CD4-positive, CD25-positive, alpha-beta regulatory T cell (primary cell): ENCODE results near the gene MACROD2. TPM values are rescaled to one million over a fixed set of nuclear protein-coding genes. Genes with fewer than 3 reads are reported as not detected.
"Not testable (repeated sequence)": the region's sequence is repeated elsewhere in the genome, so short reads cannot be mapped to it uniquely, and the experiment has no call there.

Source experiments
- ATAC-seq, 2 donors: fragments of 150-1000 bp; cut with Tn5 transposase; one replicate each; pipeline ENCODE4 v1.10.0; 2021; ENCODE audit warnings: low read depth in 2 of 2, moderate number of reproducible peaks in 2 of 2, moderate library complexity in 1 of 2
- DNase-seq, 3 donors: peaks; one replicate each; pipeline versions ENCODE4 v3.0.0 to v3.0.0-alpha.2; 2012 to 2022; ENCODE audit warnings: mixed read lengths in 1 of 3
- H3K27ac ChIP-seq: one replicate; pipeline ENCODE4 v1.7.0; 2013; ENCODE audit warnings: mild to moderate bottlenecking, low read length; ENCODE audit not compliant: insufficient read depth, poor library complexity, severe bottlenecking
- H3K27me3 ChIP-seq: one replicate; pipeline ENCODE4 v1.7.0; 2013; ENCODE audit warnings: low read length; ENCODE audit not compliant: control insufficient read depth, insufficient read depth
- H3K36me3 ChIP-seq: one replicate; pipeline ENCODE4 v1.7.0; 2013; ENCODE audit warnings: mild to moderate bottlenecking, low read length, moderate library complexity; ENCODE audit not compliant: control insufficient read depth, insufficient read depth
- H3K4me1 ChIP-seq: 2 replicates; pipeline ENCODE4 v1.7.0; 2013; ENCODE audit warnings: mild to moderate bottlenecking, low read length; ENCODE audit not compliant: insufficient read depth, control insufficient read depth, poor library complexity, severe bottlenecking
- H3K4me3 ChIP-seq: one replicate; pipeline ENCODE4 v1.7.0; 2013; ENCODE audit warnings: low read depth, mild to moderate bottlenecking, low read length, moderate library complexity
- H3K9me3 ChIP-seq, 2 experiments: 1 replicate in 1 of 2; 2 replicates in 1 of 2; pipeline ENCODE4 v1.7.0; 2013; ENCODE audit warnings: low read length in 2 of 2, mild to moderate bottlenecking in 1 of 2, moderate library complexity in 1 of 2; ENCODE audit not compliant: control insufficient read depth in 2 of 2
- H3K27ac Mint-ChIP-seq, 3 donors: one replicate each; pipeline ENCODE4 v1.8.0; 2020 to 2022; ENCODE audit warnings: mild to moderate bottlenecking in 3 of 3, mixed read lengths in 3 of 3, moderate library complexity in 2 of 3
- H3K27me3 Mint-ChIP-seq: one replicate; pipeline ENCODE4 v1.8.0; 2022; ENCODE audit warnings: mild to moderate bottlenecking, mixed read lengths
- H3K36me3 Mint-ChIP-seq: one replicate; pipeline ENCODE4 v1.8.0; 2020; ENCODE audit warnings: mixed read lengths
- H3K4me1 Mint-ChIP-seq, 4 donors: one replicate each; pipeline ENCODE4 v1.8.0; 2020 to 2022; ENCODE audit warnings: mixed read lengths in 4 of 4, mild to moderate bottlenecking in 1 of 4
- H3K4me3 Mint-ChIP-seq, 4 donors: one replicate each; pipeline ENCODE4 v1.8.0; 2020 to 2022; ENCODE audit warnings: mild to moderate bottlenecking in 4 of 4, mixed read lengths in 4 of 4, moderate library complexity in 3 of 4
- H3K9me3 Mint-ChIP-seq, 7 donors: one replicate each; pipeline ENCODE4 v1.8.0; 2020 to 2022; ENCODE audit warnings: mixed read lengths in 7 of 7, mild to moderate bottlenecking in 3 of 7, moderate library complexity in 2 of 7
- polyA plus RNA-seq, 4 donors: library from polyadenylated mRNA; unstranded; fragments of 300-500 nt; fragmentation: Illumina TruSeq; gene quantifications; one replicate each; pipeline ENCODE4 v1.2.3, GENCODE V29; 2021
- total RNA-seq: library from RNA; stranded (reverse); gene quantifications from one replicate; pipeline ENCODE4 v1.2.3, GENCODE V29; 2022

The MACROD2 gene
- total and polyA plus RNA-seq, 5 donors from 2014 or later = 1.4 TPM; not detected in 4

DNA sequence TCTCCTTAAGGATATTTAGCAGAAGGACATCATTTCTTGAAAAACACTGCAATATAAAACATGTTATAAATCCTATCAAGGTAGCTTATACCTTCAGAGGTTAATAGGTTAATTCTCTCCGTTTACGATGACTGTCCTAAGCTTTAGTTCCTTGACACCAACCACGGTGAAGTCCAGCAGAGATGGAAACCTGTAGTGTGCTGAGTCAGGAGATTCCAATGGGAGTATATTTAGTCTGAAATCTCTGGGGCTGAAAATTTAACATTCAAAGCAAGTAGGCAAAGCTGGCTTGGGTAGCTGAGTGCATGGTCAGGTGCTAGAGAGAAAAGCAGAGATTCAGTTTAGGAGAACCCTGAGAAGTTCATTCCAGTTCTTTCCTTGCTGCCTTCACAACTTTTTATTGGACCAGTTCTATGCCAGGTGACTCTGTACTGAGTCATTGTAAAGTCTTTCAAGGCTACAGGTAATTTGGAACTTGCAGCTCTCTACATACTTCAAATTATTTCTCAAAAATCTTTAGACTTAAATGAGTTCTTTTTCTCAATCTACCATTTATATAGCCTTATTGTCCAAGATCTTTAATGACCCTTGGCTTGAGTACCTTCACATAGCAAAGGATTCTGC is 1351.5 kb downstream of the MACROD2 start:
- Histone ChIP-seq H3K9me3 (peaks cover 0 to 20% of the 10 kb centered on the region in 2 experiments), H3K27ac (no peak overlapping the region), H3K36me3 (no peaks in the 10 kb centered on the region), H3K4me1 (no peaks in the 10 kb centered on the region), H3K4me3 (no peak overlapping the region), H3K27me3 (no peaks in the 10 kb centered on the region)
- ATAC-seq (no peak), DNase-seq (no peak)
- Mint-ChIP-seq H3K36me3 (no peaks in the 10 kb centered on the region), H3K27me3 (no peaks in the 10 kb centered on the region), H3K27ac (no peak overlapping the region), H3K9me3 (peaks cover 0 to 33% (median 8%) of the 10 kb centered on the region in 7 donors), H3K4me1 (no peaks in the 10 kb centered on the region), H3K4me3 (no peak overlapping the region)

DNA sequence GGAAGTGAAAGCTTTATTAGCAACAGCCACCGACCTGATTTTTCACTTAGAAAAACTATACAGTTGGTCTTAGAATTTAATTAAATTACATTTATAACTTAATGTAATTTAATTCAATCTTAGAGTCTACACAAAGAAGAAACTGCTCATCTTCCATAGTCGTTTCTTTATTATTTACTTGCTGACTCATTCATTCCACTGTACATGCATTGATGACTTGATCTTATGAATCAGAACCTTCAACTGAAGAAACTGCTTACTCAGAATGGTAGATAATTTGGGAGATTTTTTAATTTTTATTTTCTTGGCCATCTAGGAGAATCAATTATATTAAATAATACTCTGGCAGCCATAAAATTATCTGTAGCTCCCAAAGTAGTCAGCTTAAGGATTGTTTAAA is 1363.7 kb downstream of the MACROD2 start:
- Mint-ChIP-seq H3K36me3 (no peaks in the 10 kb centered on the region), H3K9me3 (peaks cover 1 to 10% (median 6%) of the 10 kb centered on the region in 7 donors), H3K27me3 (no peaks in the 10 kb centered on the region), H3K27ac (no peak overlapping the region), H3K4me3 (no peak overlapping the region), H3K4me1 (no peaks in the 10 kb centered on the region)
- Histone ChIP-seq H3K4me3 (no peak overlapping the region), H3K36me3 (no peaks in the 10 kb centered on the region), H3K27me3 (no peaks in the 10 kb centered on the region), H3K9me3 (no peaks in the 10 kb centered on the region), H3K27ac (no peak overlapping the region), H3K4me1 (no peaks in the 10 kb centered on the region)
- ATAC-seq = no peak
- no peak for DNase-seq

DNA sequence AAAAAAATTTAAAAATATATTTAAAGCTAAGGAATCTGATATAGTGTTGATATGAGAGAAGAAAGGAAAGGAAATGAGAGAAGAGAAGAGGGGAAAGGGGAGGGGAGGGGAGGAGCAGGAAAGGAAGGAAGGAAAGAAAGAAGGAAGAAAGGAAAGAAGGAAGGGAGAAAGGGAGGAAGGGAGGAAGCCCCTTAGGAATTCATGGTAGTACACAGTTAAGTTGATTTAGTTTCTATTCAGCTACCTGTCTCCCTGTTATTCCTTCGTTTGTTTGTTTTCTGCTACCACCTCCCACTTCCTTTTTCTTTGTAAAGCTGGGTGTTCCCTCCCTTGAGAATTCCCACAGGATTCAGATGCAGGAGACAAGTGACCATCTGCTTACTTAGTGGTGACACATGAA is 1367.5 kb downstream of the MACROD2 start:
- H3K27ac ChIP-seq = no peak overlapping the region
- Mint-ChIP-seq H3K4me3 (no peak overlapping the region), H3K27ac (no peak overlapping the region), H3K27me3 (no peaks in the 10 kb centered on the region), H3K4me1 (no peaks in the 10 kb centered on the region), H3K9me3 (peaks cover 2 to 18% (median 12%) of the 10 kb centered on the region in 7 donors), H3K36me3 (no peaks in the 10 kb centered on the region)
- ATAC-seq (no peak), DNase-seq (no peak)
- H3K36me3 ChIP-seq = no peaks in the 10 kb centered on the region
- no peaks in the 10 kb centered on the region for H3K4me1 ChIP-seq
- no peak overlapping the region for H3K4me3 ChIP-seq
- H3K9me3 ChIP-seq = no peaks in the 10 kb centered on the region
- H3K27me3 ChIP-seq = no peaks in the 10 kb centered on the region

DNA sequence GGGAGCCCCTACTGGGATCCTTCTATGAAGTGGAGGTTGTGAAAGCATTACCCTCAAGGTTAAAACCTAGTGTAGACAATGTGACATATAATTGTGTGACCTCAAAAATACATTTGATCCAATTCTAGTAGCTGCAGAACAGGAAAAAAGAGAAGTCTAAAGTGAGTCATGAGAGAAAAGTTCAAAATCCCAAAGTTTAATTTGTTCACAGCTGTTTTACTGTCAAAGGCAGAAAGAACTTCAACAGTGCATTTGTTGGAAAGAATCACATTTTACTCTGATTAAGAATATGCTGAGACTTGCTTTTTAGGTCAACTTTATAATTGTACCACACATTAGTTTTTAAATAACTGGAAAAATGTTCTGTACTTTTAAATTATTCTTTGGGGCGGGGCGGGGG is 1369.5 kb downstream of the MACROD2 start:
- Mint-ChIP-seq H3K4me3 (no peak overlapping the region), H3K27me3 (no peaks in the 10 kb centered on the region)

DNA sequence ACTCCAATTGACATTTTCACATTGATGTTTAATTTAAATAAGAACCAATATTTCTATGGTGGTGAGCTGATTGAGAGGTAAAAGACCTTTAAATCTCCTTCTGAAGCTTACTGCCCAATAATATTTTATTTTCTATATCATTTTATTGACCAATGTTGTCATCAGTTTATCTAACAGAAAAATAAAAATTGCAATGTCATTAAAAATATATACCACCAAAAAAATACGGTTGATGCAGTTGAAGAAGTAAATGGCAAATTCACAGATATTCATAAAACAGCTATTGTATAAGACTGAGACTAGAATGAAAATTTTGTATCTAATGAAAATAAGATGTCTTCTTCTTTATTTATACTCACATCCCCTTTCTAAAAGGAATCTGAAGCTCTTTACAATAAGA is 1375.1 kb downstream of the MACROD2 start:
- Histone ChIP-seq H3K4me1 (no peaks in the 10 kb centered on the region), H3K27ac (no peak overlapping the region), H3K4me3 (no peak overlapping the region), H3K27me3 (no peaks in the 10 kb centered on the region), H3K9me3 (peaks cover 0 to 3% of the 10 kb centered on the region in 2 experiments), H3K36me3 (no peaks in the 10 kb centered on the region)
- Mint-ChIP-seq H3K27me3 (no peaks in the 10 kb centered on the region), H3K4me1 (no peaks in the 10 kb centered on the region), H3K36me3 (no peaks in the 10 kb centered on the region), H3K4me3 (no peak overlapping the region), H3K9me3 (peaks cover 1 to 9% (median 5%) of the 10 kb centered on the region in 7 donors), H3K27ac (no peak overlapping the region)
- ATAC-seq (no peak), DNase-seq (no peak)

More for the DNA sequence above, 1369.5 kb downstream of the MACROD2 start:
- no peak overlapping the region for H3K27ac Mint-ChIP-seq
- no peaks in the 10 kb centered on the region for H3K4me1 ChIP-seq
- H3K27ac ChIP-seq = no peak overlapping the region
- ATAC-seq (no peak), DNase-seq (no peak)
- peaks cover 3 to 14% (median 12%) of the 10 kb centered on the region in 7 donors for H3K9me3 Mint-ChIP-seq
- H3K4me1 Mint-ChIP-seq = no peaks in the 10 kb centered on the region
- no peaks in the 10 kb centered on the region for H3K27me3 ChIP-seq
- no peaks in the 10 kb centered on the region for H3K36me3 Mint-ChIP-seq
- H3K36me3 ChIP-seq = no peaks in the 10 kb centered on the region
- H3K4me3 ChIP-seq = no peak overlapping the region
- peaks cover 0 to 3% of the 10 kb centered on the region in 2 experiments for H3K9me3 ChIP-seq

DNA sequence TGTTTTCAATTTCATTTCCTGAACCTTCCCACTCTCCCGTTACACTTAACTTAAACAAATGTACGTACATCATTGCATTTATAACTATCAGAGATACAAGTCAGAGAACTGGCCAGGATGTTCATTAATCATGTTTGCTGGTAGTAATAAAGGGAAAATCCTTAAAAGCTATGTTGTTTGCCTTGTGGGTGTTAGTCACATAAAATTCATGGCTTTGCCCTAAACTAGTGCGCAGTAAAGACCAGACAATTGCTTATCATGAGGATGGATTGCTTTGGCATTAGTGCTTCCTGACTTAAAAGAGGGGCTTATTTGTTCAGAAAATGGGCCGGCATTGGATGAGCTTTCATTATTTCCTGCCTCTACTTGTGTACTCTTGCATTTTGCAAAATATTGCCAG is 1379.4 kb downstream of the MACROD2 start:
- no peaks in the 10 kb centered on the region for H3K4me1 Mint-ChIP-seq
- DNase-seq = no peak
- H3K4me3 Mint-ChIP-seq = no peak overlapping the region
- Histone ChIP-seq H3K36me3 (no peaks in the 10 kb centered on the region), H3K9me3 (no peaks in the 10 kb centered on the region), H3K4me3 (no peak overlapping the region), H3K4me1 (no peaks in the 10 kb centered on the region), H3K27me3 (no peaks in the 10 kb centered on the region), H3K27ac (no peak overlapping the region)
- no peak overlapping the region for H3K27ac Mint-ChIP-seq
- H3K27me3 Mint-ChIP-seq = no peaks in the 10 kb centered on the region
- no peak for ATAC-seq
- no peaks in the 10 kb centered on the region for H3K36me3 Mint-ChIP-seq
- H3K9me3 Mint-ChIP-seq = peaks cover 0 to 13% (median 3%) of the 10 kb centered on the region in 7 donors

DNA sequence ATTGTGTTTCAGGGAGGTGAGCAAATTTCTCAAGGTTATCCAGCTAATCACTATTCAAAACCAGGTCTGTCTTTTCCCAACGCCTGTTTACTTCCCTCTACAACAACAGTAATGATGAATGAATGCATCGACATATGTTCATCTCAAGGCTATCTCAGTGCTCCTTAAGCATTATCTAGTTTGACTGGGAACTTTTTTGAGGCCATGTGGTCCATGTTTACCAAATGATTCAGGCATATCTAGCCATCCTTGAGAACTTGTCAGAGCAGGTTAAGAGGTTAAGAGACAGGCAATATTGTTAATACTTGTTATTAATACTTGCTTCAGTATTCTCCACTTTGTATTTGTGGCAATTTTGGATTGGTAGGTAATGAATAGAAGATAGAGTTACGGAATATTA is 1380.5 kb downstream of the MACROD2 start:
- Mint-ChIP-seq H3K4me1 (no peaks in the 10 kb centered on the region), H3K27ac (no peak overlapping the region), H3K36me3 (no peaks in the 10 kb centered on the region), H3K4me3 (no peak overlapping the region), H3K27me3 (no peaks in the 10 kb centered on the region), H3K9me3 (peaks cover 0 to 16% (median 5%) of the 10 kb centered on the region in 7 donors)
- H3K4me3 ChIP-seq = no peak overlapping the region
- H3K27me3 ChIP-seq = no peaks in the 10 kb centered on the region
- ATAC-seq = no peak
- no peaks in the 10 kb centered on the region for H3K36me3 ChIP-seq
- no peak for DNase-seq
- H3K4me1 ChIP-seq = no peaks in the 10 kb centered on the region
- H3K27ac ChIP-seq = no peak overlapping the region
- no peaks in the 10 kb centered on the region for H3K9me3 ChIP-seq

DNA sequence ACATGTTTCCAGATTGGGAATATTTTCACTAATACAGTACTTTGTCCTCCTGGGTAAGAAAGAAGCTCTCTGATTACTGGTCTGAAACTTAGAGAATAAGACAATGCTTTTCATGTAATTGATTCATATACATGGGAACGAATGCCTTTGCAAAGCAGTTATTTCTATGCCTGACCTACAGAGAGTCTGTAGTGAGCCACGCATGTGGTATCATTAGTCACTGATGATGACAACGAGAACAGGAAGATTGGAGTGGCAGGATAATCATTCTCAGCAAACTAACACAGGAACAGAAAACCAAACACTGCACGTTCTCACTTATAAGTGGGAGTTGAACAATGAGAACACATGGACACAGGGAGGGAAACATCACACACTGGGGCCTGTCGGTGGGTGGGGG is 1382.3 kb downstream of the MACROD2 start:
- not testable (repeated sequence) for H3K27me3 Mint-ChIP-seq, H3K9me3 ChIP-seq, H3K27me3 ChIP-seq, H3K36me3 ChIP-seq, H3K4me1 ChIP-seq, H3K4me1 Mint-ChIP-seq, H3K27ac ChIP-seq, H3K27ac Mint-ChIP-seq, H3K36me3 Mint-ChIP-seq, ATAC-seq, H3K4me3 ChIP-seq, DNase-seq, H3K4me3 Mint-ChIP-seq
- H3K9me3 Mint-ChIP-seq = peaks cover 0 to 16% (median 3%) of the 10 kb centered on the region in 7 donors
